Stimulated activated CD4-positive, alpha-beta T cell treated with anti-CD3 and anti-CD28 coated beads, Interleukin-4, amount 100 ng/mL, for 48 hours (primary cell): ENCODE results near the gene ZMYND11.

Experiments used
- DNase-seq, 2 donors: peaks; one replicate each; pipeline ENCODE4 v3.0.0-alpha.2; 2020; ENCODE audit warnings: low read depth in 2 of 2

The ZMYND11 gene

DNA sequence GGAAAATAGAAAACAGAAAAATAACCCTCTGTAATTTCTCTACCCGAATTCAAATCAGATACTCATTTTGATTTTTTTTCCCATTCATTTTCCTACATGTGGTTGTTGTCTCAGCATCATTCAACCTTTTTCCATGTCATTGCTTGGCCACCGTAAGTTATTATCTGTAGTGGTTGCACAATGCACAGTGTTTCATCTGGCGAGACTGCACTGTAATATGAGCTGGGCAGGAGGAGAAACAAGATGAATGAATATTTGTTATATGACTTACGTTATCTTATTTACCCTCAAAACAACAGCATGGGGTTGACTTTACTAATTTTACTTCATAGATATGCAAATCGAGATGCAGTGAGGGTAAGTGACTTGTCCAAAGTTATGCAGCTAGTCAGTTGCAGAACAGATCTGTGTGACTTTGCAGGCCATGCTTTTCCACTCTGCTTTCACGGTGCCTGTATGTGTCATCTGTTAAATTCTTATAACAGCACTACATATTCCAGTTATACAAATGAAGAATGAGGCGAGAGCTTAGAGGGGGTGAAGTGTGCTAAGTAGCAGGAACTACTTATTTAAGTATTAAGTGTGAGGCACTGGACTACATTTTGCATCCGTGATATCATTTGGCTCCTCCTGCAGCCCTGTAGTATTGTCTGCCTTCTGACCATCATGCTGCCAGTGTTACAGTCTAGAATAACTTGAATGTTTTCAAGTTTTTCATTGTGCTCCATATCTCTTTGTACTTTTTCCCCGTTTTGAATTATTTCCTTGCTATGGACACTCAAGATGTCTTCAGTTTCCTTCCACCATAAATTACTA, 56.7 kb downstream of the ZMYND11 start:
- DNase-seq: no peak

DNA sequence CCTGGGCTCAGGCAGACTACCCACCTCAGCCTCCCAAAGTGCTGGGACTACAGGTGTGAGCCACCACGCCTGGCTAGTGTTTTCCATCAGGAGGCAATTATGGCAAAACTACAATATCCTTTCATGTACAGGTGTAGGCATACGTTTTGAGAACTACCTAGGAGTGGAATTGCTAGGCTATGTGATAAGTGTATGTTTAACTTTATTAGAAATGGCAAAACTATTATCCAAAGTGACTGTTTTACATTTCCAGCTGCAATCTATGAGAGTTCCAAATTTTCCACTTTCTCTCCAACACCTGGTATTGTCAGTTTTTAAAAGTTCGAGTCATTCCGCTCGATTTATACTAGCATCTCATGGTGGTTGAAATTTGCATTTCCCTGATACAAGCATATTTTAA, 59.0 kb downstream of the ZMYND11 start:
- DNase-seq: no peak

DNA sequence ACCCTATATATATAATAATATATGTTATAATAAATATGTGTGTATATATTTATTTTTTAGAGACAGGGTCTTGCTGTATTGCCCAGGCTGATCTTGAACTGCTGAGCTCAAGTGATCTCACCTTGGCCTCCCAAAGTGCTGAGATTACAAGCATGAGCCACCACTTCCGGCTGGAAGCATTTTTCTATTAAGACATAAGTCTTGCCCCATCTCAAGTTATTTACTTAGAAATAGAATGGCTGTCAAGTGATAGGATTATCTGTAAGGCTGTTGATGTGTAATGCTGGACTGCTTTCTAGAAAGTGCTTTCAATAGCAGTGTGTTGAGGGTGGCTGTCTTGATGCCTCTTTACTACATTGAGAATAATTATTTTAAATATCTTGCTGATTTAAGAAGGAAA, 65.2 kb downstream of the ZMYND11 start:
- no peak for DNase-seq

DNA sequence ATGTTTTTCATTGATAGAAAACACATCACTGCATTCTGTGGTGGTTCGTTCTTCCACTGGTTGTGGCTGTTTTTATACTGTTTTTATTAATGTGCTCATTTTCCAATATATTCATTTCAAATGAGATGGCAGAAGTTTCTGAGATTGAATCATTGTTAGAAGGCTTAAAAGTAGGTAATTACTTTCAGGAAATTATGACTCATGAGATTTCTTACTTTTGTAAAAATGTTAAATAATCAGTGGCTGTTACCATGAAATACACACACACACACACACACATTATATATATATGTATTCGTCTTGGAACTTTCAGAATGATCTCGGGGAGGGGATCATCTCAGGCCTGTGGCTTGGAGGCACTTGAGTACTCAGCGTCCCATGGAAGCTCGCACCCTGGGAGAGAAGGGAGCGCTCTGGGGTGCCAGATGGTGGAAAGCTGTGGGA, 66.1 kb downstream of the ZMYND11 start:
- DNase-seq: no peak

- DNase-seq: no peak
Measured at GRCh38 chr10:208616-209015, 73.4 kb downstream of the ZMYND11 start.

- DNase-seq: no peak
Measured at GRCh38 chr10:209357-209756, 74.1 kb downstream of the ZMYND11 start.

DNA sequence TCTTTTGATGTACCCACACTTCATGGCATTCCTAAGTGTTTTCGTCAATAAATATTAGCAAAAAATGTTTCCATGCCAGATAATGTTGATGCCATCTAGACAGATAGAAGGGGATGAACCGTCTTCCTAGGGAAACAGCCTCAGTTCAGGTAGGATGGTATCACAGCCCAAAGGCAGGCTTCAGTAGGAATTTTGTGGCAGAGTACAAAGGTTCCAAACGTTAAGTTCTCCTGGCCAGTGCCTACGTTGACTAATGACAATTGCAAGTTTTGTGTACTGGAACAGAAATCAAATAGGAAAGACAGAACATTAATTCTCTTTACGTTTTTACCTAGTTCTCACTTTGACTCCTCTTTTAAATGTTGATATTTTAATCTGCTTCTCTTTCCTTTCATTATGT, 75.0 kb downstream of the ZMYND11 start:
- no peak for DNase-seq

- no peak for DNase-seq
Measured at GRCh38 chr10:215444-215843, 80.2 kb downstream of the ZMYND11 start.

DNA sequence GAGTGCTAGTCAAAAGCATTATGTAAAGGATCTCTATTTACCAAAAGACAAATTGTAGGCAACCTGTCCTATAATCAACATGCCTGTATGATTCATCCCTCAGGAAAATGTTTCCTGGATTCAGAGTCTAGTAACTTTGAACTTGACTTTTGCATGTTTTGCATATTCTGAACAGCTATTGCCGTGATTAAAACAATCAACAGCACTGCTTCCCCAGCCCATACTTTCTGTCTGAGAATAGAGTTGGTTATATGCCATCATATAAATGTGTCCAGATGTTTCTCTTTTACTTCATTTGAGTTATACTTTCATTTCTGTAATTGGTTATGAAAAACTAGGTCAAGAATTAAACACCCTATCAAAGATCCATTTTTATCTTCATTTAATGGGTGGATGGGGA, 83.5 kb downstream of the ZMYND11 start:
- no peak for DNase-seq

DNA sequence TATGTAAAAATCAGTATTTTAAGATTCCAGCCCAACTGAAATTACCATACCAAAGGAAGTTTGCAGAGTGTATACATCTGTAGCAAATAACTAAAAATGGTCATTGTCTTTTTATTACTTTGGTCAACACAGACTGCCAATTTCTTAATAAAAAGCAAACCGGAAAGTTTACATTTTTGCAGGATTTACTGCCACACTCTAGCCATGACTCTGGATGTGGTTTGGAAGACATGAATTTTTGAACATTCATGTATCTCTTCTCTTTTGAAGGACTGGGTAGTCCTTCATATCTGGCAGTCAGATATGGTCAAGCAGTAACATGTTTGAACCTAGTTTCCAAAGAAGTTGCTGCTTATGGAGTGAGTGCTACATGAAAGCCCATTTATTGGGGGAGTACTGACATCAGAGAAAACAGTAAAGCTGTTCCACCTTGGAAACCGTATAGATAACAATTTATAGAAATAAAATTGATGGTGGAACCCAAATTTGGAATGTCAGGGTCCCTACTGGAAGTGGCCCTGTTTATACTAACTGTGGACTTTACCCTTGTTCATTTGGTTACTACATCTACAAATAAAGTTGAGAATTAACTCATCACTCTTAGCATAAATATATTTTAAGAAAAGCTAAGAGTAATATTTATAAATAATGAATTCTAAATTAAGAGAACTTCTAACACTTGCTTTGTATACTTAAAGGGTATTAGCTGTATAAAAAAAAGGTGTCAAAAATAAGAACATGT, 84.6 kb downstream of the ZMYND11 start:
- no peak for DNase-seq

GRCh38 chr10:224571-224970, 89.3 kb downstream of the ZMYND11 start:
- DNase-seq: no peak

DNA sequence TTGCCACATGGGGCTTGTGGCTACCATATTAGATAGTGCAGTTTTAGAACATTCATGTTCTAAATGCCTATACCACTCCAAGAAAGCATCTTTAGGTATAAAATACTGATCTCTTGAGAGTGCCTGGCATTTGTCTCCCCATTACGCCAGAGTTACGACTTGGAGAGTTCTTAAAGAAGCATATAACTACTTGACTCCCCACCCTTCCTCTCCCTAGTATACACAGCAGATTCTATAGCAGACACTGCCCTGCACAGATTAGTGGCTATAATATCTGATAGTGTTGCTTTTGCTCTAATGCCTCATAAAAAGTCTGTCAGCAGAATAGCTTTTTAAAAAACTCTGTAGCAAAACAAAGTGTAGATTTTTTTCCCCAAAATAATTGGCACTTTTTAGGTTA, 90.8 kb downstream of the ZMYND11 start:
- no peak for DNase-seq

- no peak for DNase-seq
Measured at GRCh38 chr10:227014-227413, 91.8 kb downstream of the ZMYND11 start.

- no peak for DNase-seq
Measured at GRCh38 chr10:228366-228765, 93.1 kb downstream of the ZMYND11 start.

DNA sequence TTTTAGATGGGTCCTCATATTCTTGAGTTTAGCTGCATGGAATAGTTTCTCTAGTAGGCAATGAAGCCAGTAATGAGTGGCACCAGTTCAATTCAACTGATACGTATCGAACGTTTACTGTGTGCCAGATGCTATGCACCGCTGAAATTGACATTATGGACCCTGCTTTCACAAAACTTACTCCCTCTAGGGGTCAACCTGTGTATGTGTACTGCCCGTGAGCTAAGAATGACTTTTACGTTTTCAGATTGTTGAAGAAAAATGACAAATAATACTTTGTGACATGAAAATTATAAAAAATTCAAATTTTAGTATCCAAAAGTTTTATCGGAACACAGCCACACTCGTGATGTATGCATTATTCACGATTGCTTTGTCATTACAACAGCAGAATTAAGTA, 95.5 kb downstream of the ZMYND11 start:
- DNase-seq: no peak

DNA sequence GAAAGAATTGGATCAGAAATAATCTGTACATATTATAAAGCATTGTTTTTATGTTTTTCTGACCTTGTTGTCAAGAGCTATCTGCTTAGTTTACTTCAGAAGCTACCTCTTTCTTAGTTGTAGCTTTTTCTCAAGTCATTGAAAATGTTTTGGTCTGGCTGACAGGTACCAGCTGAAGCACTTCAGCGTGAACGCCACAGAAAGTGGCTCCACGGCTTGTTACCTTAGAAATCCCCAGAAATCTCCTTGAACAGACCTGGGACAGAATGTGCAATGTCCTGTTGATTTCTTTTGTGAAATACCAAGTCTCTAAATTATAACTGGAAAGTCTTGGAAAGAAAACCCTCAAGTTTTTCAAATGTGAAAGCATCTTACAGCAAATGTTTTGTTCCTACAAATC, 96.8 kb downstream of the ZMYND11 start:
- DNase-seq: no peak

GRCh38 chr10:232878-233277, 97.6 kb downstream of the ZMYND11 start:
- no peak for DNase-seq

DNA sequence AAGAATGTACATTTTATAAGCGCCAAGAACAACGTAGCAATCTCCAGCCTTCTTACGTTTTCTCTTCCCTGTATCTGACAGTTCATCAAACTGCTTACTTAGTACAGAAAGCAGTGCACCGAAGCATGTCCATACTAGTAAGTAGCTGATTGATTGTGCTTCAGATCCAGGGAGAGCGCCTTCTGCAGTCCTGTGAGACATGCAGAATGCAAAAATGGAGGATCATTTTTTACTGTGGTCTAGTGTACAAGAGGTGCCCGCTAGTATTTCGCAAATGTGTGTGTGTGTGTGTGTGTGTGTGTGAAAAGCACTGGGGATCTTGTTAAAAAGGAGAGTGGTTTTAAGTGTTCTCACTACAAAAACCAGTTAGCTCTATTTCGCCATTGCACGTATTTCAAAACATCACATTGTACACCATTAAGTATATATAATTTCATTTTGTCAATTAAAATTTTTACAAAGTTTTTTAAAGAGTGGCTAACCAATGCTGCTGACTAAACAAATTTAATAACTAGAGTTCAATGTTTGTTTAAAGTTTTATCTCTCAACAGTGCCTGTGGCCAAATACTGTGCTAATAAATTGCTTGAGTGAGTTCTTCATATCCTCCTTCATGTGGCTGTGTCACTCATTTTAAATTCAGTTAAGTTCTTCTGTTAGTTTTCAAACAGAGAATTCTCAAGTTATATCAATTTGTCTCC, 99.6 kb downstream of the ZMYND11 start:
- no peak for DNase-seq

DNA sequence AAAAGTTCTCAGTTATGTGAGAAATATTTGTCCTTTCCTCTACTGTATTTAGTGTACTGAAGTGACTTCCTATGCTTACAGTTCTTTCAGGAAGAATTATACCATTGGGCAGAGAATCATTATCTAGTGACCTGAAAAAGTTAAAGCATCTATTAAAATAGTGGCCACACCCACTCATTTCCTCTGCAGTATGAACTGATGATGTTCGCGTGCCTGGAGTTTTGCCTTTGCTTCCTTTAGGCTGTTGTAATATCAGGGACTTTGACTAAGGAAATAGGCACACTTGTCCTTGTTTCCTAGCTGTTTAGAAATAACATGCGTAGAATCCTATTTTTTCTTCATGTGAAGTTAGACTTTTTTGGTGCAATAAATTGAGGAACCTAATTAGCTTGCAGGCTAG, 100.7 kb downstream of the ZMYND11 start:
- DNase-seq: no peak

DNA sequence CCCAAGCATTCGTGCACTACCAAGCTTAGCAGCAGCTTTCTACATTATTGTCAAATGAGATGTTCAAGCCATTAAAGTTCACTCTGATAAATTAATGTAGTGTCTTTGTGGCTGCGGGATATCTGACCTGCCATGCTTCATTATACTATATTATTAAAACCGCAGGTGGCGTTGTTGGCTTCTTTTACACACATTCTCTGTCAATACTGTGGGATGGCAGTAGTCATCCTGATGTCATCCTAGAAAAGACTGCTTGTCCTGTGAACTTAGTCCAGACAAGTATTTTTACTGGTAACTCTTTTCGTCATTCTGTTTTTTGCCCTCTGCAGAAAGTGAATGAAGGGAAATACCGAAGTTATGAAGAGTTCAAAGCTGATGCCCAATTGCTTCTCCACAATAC, 103.9 kb downstream of the ZMYND11 start:
- no peak for DNase-seq

DNA sequence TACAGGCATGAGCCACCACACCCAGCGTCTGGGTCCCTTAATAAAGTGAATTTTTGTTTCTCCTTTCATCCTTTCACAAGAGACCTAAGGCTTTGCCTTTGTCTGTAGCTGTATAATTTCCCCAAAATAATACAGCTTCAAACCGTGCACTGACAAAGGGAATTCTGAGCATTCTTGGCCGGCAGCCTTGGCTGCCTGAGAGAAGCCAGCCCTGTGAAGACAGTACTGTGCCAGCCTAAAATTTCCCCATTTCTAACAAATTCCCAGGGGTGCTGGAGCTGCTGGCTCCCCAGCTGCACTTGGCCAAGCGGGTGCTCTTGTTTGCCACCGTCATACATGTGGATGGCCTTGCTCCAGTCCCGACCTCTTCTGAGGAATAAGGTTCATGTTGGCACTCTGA, 106.2 kb downstream of the ZMYND11 start:
- no peak for DNase-seq

GRCh38 chr10:241966-242643, 106.8 kb downstream of the ZMYND11 start:
- no peak for DNase-seq
